Measurements from ENCODE around the gene SDK2. TPM values are rescaled to one million over a fixed set of nuclear protein-coding genes. Genes with fewer than 3 reads are reported as not detected.

SDK2 gene
- total RNA-seq, 1 donor from 2014 or later = 12.3 TPM

DNA sequence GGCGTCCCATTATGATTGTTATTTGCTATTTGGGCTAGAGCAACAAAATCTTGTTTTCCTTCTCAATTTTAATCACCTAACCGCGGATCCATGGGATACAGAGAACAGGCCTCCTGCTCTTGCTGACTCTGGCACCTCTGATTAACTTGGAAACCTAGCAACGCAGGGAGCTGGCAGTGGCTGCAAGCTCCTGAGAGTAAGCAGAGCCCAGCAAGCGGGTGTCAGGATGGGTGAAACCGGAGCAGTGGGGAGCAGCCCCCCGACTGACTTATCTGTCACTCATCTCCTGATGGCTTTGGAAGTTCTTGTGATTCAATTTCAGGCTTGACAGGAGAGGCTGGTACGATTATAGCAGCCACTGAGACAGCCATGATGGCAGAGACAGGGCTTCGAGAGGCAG lies 286.9 kb downstream of the SDK2 start:
- no peak for TF ChIP-seq CTCF (IDR thresholded peaks at IDR 0.05; ENCODE audit: partially characterized antibody, unreplicated experiment)
- H3K27ac Mint-ChIP-seq (ENCODE audit: unreplicated experiment) = no peak overlapping the region
- H3K36me3 Mint-ChIP-seq (ENCODE audit: unreplicated experiment) = no peaks in the 10 kb centered on the region
- H3K9me3 Mint-ChIP-seq (ENCODE audit: unreplicated experiment) = peaks cover 2% of the 10 kb centered on the region
- H3K27me3 Mint-ChIP-seq (ENCODE audit: unreplicated experiment) = no peaks in the 10 kb centered on the region
- peaks cover 11% of the 10 kb centered on the region for H3K4me1 Mint-ChIP-seq (ENCODE audit: low read depth, unreplicated experiment)
- no peak overlapping the region for H3K4me3 Mint-ChIP-seq (ENCODE audit: unreplicated experiment)
- no peak for DNase-seq

GRCh38 chr17:73356561-73357170 lies 287.6 kb downstream of the SDK2 start:
- peaks cover 11% of the 10 kb centered on the region for H3K4me1 Mint-ChIP-seq (ENCODE audit: low read depth, unreplicated experiment)
- H3K27me3 Mint-ChIP-seq (ENCODE audit: unreplicated experiment) = no peaks in the 10 kb centered on the region
- H3K27ac Mint-ChIP-seq (ENCODE audit: unreplicated experiment) = no peak overlapping the region
- no peaks in the 10 kb centered on the region for H3K36me3 Mint-ChIP-seq (ENCODE audit: unreplicated experiment)
- peaks cover 2% of the 10 kb centered on the region for H3K9me3 Mint-ChIP-seq (ENCODE audit: unreplicated experiment)
- no peak for DNase-seq
- TF ChIP-seq CTCF (IDR thresholded peaks at IDR 0.05; ENCODE audit: partially characterized antibody, unreplicated experiment) = no peak
- peak overlapping the region; percentile 11 for H3K4me3 Mint-ChIP-seq (ENCODE audit: unreplicated experiment)

DNA sequence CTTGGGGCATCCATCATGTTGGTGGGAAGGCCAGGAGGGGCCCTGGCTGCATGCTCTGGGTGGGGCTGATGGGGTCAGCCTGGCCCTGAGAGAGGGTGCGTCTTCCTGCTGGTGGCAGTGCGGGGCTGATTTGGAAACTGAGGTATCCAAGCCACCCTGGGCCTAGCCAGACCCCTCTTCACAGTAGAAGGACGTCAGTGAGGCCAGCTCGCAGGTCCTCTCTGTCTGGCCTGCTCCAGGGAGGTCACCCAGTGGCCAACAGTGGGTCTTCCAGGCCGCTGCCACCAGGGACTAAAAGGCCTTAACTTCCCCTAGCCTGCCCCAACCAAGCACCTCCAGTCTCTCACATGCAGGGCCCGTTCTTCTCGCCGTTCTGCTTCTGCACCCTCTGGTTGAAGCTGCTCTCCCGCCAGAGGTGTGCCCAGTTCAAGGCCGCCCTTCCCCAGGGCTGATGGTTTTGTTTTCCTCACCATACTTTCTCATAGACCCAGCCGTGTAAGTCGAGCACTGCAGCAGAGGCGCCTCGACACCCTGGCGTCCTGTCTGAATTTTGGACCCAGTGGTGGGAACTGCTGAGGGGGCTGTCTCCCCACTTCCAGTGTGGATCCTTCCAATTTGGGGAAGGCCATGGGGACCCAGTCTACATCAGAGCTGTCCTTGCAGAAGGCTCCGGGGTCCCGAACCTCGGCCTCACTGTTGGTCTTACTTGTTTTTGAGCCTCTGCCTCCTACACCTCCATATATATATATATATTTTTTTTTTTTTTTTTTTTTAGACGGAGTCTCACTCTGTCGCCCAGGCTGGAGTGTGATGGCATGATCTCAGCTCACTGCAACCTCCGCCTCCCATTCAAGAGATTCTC lies 289.6 kb downstream of the SDK2 start:
- no peak overlapping the region for H3K4me3 Mint-ChIP-seq (ENCODE audit: unreplicated experiment)
- no peaks in the 10 kb centered on the region for H3K36me3 Mint-ChIP-seq (ENCODE audit: unreplicated experiment)
- H3K9me3 Mint-ChIP-seq (ENCODE audit: unreplicated experiment) = peaks cover 6% of the 10 kb centered on the region
- H3K27me3 Mint-ChIP-seq (ENCODE audit: unreplicated experiment) = peaks cover 5% of the 10 kb centered on the region
- H3K4me1 Mint-ChIP-seq (ENCODE audit: low read depth, unreplicated experiment) = peaks cover 3% of the 10 kb centered on the region
- no peak for DNase-seq
- H3K27ac Mint-ChIP-seq (ENCODE audit: unreplicated experiment) = no peak overlapping the region
- no peak for TF ChIP-seq CTCF (IDR thresholded peaks at IDR 0.05; ENCODE audit: partially characterized antibody, unreplicated experiment)

- Mint-ChIP-seq H3K27ac (ENCODE audit: unreplicated experiment) (no peak overlapping the region), H3K4me3 (ENCODE audit: unreplicated experiment) (no peak overlapping the region), H3K36me3 (ENCODE audit: unreplicated experiment) (no peaks in the 10 kb centered on the region), H3K9me3 (ENCODE audit: unreplicated experiment) (peaks cover 8% of the 10 kb centered on the region), H3K4me1 (ENCODE audit: low read depth, unreplicated experiment) (peaks cover 16% of the 10 kb centered on the region), H3K27me3 (ENCODE audit: unreplicated experiment) (peaks cover 7% of the 10 kb centered on the region)
- no peak for DNase-seq
- TF ChIP-seq CTCF (IDR thresholded peaks at IDR 0.05; ENCODE audit: partially characterized antibody, unreplicated experiment) = no peak
Measured at GRCh38 chr17:73352261-73352660, 292.0 kb downstream of the SDK2 start.

DNA sequence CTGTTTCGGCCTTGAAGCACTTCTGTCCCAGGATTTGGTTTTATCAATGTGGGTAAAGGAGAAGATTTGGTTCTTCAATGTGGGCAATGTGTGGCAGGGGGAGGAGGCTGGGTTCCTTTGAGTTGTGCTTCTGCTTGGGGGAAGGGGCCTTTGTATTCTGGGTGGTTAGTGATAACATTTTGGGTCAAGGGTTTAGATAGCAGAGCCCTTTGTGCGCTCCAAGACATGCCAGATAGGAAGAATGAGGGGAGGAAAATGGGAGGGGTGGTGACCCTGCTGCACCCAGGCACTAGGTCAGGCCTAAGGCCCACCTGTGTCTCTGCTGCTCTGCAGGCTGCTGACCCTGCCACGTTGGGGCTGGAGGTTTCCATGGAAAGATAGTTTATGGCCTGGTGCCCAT lies 292.5 kb downstream of the SDK2 start:
- DNase-seq = no peak
- Mint-ChIP-seq H3K9me3 (ENCODE audit: unreplicated experiment) (peaks cover 8% of the 10 kb centered on the region), H3K36me3 (ENCODE audit: unreplicated experiment) (no peaks in the 10 kb centered on the region), H3K4me1 (ENCODE audit: low read depth, unreplicated experiment) (peaks cover 13% of the 10 kb centered on the region), H3K27me3 (ENCODE audit: unreplicated experiment) (peaks cover 7% of the 10 kb centered on the region), H3K4me3 (ENCODE audit: unreplicated experiment) (no peak overlapping the region), H3K27ac (ENCODE audit: unreplicated experiment) (no peak overlapping the region)
- TF ChIP-seq CTCF (IDR thresholded peaks at IDR 0.05; ENCODE audit: partially characterized antibody, unreplicated experiment) = no peak

All from glutamatergic neuron (in vitro differentiated cells).